GM12878 (cell line): Measurements from ENCODE around the gene PPP1R1B. TPM values are rescaled to one million over a fixed set of nuclear protein-coding genes. Genes with fewer than 3 reads are reported as not detected.

Experiments
- ASH2L ChIP-seq: fragments of 300-600, 200-600 bp; sonication (generic); IDR thresholded peaks from 2 replicates; pipeline ENCODE4 v1.6.1; 2017; ENCODE audit warnings: low read depth, mild to moderate bottlenecking, borderline replicate concordance
- BMI1 ChIP-seq: fragments of 450-650 bp; IDR thresholded peaks from 2 replicates; pipeline ENCODE4 v1.6.1; 2016; ENCODE audit warnings: mild to moderate bottlenecking, moderate library complexity, borderline replicate concordance
- LARP7 ChIP-seq: fragments of 450-650 bp; IDR thresholded peaks from 2 replicates; pipeline ENCODE4 v1.6.1; 2017; ENCODE audit warnings: mild to moderate bottlenecking
- MEF2B ChIP-seq: fragments of 450-650 bp; IDR thresholded peaks from 2 replicates; pipeline ENCODE4 v1.6.1; 2018; ENCODE audit warnings: mild to moderate bottlenecking, moderate library complexity; ENCODE audit not compliant: partially characterized antibody, poor library complexity, severe bottlenecking
- MYB ChIP-seq: fragments of 150-350 bp; IDR thresholded peaks from 2 replicates; pipeline ENCODE4 v1.6.1; 2014; ENCODE audit warnings: mild to moderate bottlenecking, low read depth, low read length, borderline replicate concordance
- MYC ChIP-seq: IDR thresholded peaks from 2 replicates; pipeline ENCODE4 v1.6.1; 2011; ENCODE audit warnings: mild to moderate bottlenecking, low read length, moderate library complexity, inconsistent platforms; ENCODE audit not compliant: insufficient read depth, insufficient replicate concordance, insufficient read length, severe bottlenecking
- NBN ChIP-seq: fragments of 450-650 bp; IDR thresholded peaks from 2 replicates; pipeline ENCODE4 v1.6.1; 2016
- RAD51 ChIP-seq: fragments of 450-650 bp; IDR thresholded peaks from 2 replicates; pipeline ENCODE4 v1.6.1; 2016; ENCODE audit warnings: moderate library complexity, mild to moderate bottlenecking, inconsistent platforms
- RBBP5 ChIP-seq: fragments of 200-600 bp; sonication (generic); conservative IDR thresholded peaks from 2 replicates; pipeline ENCODE4 v1.6.1; 2016
- SREBF1 ChIP-seq: IDR thresholded peaks from 2 replicates; pipeline ENCODE4 v1.6.1; 2012; ENCODE audit warnings: mild to moderate bottlenecking, low read length
- ZBED1 ChIP-seq: IDR thresholded peaks from 2 replicates; pipeline ENCODE4 v1.6.1; 2016; ENCODE audit warnings: borderline replicate concordance
- ZNF217 ChIP-seq: fragments of 450-650 bp; IDR thresholded peaks from 2 replicates; pipeline ENCODE4 v1.6.1; 2017; ENCODE audit warnings: antibody characterized with exemption, mild to moderate bottlenecking
- polyA plus RNA-seq, 11 experiments: library from polyadenylated mRNA; depleted of rRNA in 4 of 11; unstranded in 6 of 11; stranded (reverse) in 5 of 11; fragments of >200 nt; fragmentation: Nextera tagmentation in 4 of 11; fragmentation: Illumina TruSeq in 1 of 11; extraction: Ambion mirVana in 4 of 11; extraction: Trizol in 1 of 11; gene quantifications; 1 replicate in 1 of 11; 2 replicates in 10 of 11; pipeline versions ENCODE4 v1.2.1 to v1.2.3, GENCODE V29; 2011 to 2016; ENCODE audit warnings: inconsistent platforms in 2 of 11, missing spikeins in 2 of 11, low read depth in 1 of 11
- total RNA-seq, 4 experiments: library from RNA; depleted of rRNA in 3 of 4; stranded (reverse); fragments of >200 nt in 3 of 4; fragmentation: Illumina TruSeq in 1 of 4; extraction: Trizol in 1 of 4; gene quantifications; 2 replicates each; pipeline versions ENCODE4 v1.2.1 to v1.2.3, GENCODE V29; 2013 to 2021
- TF ChIP-seq, protein P1 (sequence below): fragments of 450-650 bp; formaldehyde crosslinking; IDR thresholded peaks from 2 replicates; pipeline ENCODE4 v1.4.0; 2020; ENCODE audit warnings: mild to moderate bottlenecking, moderate library complexity
- TF ChIP-seq, protein P2 (sequence below): IDR thresholded peaks from 2 replicates; pipeline ENCODE4 v1.6.1; 2012; ENCODE audit warnings: mild to moderate bottlenecking, low read depth, low read length
- TF ChIP-seq, protein P3 (sequence below): fragments of 450-650 bp; IDR thresholded peaks from 2 replicates; pipeline ENCODE4 v1.6.1; 2017; ENCODE audit warnings: antibody characterized with exemption, mild to moderate bottlenecking, moderate library complexity
- TF ChIP-seq, protein P4 (sequence below): fragments of 450-650 bp; IDR thresholded peaks from 2 replicates; pipeline ENCODE4 v1.6.1; 2017; ENCODE audit warnings: mild to moderate bottlenecking
- TF ChIP-seq, protein P5 (sequence below): fragments of 450-650 bp; IDR thresholded peaks from 2 replicates; pipeline ENCODE4 v1.6.1; 2014; ENCODE audit warnings: mild to moderate bottlenecking

PPP1R1B gene
- total and polyA plus RNA-seq, 10 of the 15 experiments (the other 5 are each of a cell fraction or from before 2014, with no cell fraction given) = 0.08 TPM; not detected in 9

DNA sequence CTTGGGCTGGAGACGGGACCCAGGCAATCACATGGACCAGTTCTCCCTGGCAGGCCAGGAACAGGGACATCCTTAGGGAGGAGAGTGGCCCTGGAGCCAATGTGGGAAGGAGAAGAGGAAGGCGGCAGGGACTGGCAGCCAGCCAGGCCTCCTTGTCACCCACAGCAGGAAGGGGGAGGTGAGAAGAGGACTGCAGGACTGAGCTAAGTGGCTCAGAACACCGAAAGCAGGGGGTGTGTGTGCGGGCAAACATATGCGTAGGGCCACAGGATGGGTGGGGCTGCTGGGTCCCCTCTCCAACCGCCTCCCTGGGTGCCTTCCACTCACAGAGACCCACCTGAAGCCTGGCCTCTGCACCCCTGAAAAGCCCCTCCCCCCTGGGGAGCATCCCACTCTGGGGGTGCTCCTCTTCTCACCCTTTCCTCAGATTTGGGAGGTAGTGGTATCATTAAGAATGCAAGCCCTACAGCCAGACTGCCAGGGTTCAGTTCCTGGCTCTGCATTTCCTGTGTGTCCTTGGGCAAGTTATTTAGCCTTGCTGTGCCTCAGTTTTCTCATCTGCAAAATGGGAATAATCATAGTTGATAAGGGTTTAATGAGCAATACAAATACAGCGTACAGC, 49.6 kb downstream of the PPP1R1B start (continued):
- TF ChIP-seq MYB = no peak
- TF ChIP-seq ZNF217 = peak; percentile 85; the same call in 1 of the 2 replicates
- no peak for TF ChIP-seq ASH2L
- TF ChIP-seq, protein P1, sequence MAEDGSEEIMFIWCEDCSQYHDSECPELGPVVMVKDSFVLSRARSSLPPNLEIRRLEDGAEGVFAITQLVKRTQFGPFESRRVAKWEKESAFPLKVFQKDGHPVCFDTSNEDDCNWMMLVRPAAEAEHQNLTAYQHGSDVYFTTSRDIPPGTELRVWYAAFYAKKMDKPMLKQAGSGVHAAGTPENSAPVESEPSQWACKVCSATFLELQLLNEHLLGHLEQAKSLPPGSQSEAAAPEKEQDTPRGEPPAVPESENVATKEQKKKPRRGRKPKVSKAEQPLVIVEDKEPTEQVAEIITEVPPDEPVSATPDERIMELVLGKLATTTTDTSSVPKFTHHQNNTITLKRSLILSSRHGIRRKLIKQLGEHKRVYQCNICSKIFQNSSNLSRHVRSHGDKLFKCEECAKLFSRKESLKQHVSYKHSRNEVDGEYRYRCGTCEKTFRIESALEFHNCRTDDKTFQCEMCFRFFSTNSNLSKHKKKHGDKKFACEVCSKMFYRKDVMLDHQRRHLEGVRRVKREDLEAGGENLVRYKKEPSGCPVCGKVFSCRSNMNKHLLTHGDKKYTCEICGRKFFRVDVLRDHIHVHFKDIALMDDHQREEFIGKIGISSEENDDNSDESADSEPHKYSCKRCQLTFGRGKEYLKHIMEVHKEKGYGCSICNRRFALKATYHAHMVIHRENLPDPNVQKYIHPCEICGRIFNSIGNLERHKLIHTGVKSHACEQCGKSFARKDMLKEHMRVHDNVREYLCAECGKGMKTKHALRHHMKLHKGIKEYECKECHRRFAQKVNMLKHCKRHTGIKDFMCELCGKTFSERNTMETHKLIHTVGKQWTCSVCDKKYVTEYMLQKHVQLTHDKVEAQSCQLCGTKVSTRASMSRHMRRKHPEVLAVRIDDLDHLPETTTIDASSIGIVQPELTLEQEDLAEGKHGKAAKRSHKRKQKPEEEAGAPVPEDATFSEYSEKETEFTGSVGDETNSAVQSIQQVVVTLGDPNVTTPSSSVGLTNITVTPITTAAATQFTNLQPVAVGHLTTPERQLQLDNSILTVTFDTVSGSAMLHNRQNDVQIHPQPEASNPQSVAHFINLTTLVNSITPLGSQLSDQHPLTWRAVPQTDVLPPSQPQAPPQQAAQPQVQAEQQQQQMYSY = no peak
- no peak for TF ChIP-seq MYC
- TF ChIP-seq, protein P2, sequence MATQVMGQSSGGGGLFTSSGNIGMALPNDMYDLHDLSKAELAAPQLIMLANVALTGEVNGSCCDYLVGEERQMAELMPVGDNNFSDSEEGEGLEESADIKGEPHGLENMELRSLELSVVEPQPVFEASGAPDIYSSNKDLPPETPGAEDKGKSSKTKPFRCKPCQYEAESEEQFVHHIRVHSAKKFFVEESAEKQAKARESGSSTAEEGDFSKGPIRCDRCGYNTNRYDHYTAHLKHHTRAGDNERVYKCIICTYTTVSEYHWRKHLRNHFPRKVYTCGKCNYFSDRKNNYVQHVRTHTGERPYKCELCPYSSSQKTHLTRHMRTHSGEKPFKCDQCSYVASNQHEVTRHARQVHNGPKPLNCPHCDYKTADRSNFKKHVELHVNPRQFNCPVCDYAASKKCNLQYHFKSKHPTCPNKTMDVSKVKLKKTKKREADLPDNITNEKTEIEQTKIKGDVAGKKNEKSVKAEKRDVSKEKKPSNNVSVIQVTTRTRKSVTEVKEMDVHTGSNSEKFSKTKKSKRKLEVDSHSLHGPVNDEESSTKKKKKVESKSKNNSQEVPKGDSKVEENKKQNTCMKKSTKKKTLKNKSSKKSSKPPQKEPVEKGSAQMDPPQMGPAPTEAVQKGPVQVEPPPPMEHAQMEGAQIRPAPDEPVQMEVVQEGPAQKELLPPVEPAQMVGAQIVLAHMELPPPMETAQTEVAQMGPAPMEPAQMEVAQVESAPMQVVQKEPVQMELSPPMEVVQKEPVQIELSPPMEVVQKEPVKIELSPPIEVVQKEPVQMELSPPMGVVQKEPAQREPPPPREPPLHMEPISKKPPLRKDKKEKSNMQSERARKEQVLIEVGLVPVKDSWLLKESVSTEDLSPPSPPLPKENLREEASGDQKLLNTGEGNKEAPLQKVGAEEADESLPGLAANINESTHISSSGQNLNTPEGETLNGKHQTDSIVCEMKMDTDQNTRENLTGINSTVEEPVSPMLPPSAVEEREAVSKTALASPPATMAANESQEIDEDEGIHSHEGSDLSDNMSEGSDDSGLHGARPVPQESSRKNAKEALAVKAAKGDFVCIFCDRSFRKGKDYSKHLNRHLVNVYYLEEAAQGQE = no peak
- no peak for TF ChIP-seq RAD51
- no peak for TF ChIP-seq MEF2B
- TF ChIP-seq RBBP5 = no peak
- TF ChIP-seq SREBF1 = no peak
- TF ChIP-seq, protein P3, sequence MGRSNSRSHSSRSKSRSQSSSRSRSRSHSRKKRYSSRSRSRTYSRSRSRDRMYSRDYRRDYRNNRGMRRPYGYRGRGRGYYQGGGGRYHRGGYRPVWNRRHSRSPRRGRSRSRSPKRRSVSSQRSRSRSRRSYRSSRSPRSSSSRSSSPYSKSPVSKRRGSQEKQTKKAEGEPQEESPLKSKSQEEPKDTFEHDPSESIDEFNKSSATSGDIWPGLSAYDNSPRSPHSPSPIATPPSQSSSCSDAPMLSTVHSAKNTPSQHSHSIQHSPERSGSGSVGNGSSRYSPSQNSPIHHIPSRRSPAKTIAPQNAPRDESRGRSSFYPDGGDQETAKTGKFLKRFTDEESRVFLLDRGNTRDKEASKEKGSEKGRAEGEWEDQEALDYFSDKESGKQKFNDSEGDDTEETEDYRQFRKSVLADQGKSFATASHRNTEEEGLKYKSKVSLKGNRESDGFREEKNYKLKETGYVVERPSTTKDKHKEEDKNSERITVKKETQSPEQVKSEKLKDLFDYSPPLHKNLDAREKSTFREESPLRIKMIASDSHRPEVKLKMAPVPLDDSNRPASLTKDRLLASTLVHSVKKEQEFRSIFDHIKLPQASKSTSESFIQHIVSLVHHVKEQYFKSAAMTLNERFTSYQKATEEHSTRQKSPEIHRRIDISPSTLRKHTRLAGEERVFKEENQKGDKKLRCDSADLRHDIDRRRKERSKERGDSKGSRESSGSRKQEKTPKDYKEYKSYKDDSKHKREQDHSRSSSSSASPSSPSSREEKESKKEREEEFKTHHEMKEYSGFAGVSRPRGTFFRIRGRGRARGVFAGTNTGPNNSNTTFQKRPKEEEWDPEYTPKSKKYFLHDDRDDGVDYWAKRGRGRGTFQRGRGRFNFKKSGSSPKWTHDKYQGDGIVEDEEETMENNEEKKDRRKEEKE = no peak
- no peak for TF ChIP-seq ZBED1
- TF ChIP-seq, protein P4, sequence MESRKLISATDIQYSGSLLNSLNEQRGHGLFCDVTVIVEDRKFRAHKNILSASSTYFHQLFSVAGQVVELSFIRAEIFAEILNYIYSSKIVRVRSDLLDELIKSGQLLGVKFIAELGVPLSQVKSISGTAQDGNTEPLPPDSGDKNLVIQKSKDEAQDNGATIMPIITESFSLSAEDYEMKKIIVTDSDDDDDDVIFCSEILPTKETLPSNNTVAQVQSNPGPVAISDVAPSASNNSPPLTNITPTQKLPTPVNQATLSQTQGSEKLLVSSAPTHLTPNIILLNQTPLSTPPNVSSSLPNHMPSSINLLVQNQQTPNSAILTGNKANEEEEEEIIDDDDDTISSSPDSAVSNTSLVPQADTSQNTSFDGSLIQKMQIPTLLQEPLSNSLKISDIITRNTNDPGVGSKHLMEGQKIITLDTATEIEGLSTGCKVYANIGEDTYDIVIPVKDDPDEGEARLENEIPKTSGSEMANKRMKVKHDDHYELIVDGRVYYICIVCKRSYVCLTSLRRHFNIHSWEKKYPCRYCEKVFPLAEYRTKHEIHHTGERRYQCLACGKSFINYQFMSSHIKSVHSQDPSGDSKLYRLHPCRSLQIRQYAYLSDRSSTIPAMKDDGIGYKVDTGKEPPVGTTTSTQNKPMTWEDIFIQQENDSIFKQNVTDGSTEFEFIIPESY = no peak
- TF ChIP-seq, protein P5, sequence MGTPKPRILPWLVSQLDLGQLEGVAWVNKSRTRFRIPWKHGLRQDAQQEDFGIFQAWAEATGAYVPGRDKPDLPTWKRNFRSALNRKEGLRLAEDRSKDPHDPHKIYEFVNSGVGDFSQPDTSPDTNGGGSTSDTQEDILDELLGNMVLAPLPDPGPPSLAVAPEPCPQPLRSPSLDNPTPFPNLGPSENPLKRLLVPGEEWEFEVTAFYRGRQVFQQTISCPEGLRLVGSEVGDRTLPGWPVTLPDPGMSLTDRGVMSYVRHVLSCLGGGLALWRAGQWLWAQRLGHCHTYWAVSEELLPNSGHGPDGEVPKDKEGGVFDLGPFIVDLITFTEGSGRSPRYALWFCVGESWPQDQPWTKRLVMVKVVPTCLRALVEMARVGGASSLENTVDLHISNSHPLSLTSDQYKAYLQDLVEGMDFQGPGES = no peak
- TF ChIP-seq LARP7 = 0 out of 2 replicates have a peak, but pooled peaks have one; percentile 19
- TF ChIP-seq NBN = peak; percentile 55; the same call in 1 of the 2 replicates
- TF ChIP-seq BMI1 = no peak
